K562 (cell line): ENCODE results near the gene CS. TPM values are rescaled to one million over a fixed set of nuclear protein-coding genes. Genes with fewer than 3 reads are reported as not detected.

ENCODE experiments used
- CBFA2T3 ChIP-seq: fragments of 450-650 bp; IDR thresholded peaks from 2 replicates; pipeline ENCODE4 v1.6.1; 2017
- DPF2 ChIP-seq: fragments of 450-650 bp; IDR thresholded peaks from 2 replicates; pipeline ENCODE4 v1.6.1; 2016
- HNRNPL ChIP-seq: fragments of 200-400 bp; formaldehyde crosslinking; IDR thresholded peaks from 2 replicates; pipeline ENCODE4 v1.6.1; 2017; ENCODE audit warnings: low read depth, mild to moderate bottlenecking, low read length
- SIN3B ChIP-seq: fragments of 450-650 bp; IDR thresholded peaks from 2 replicates; pipeline ENCODE4 v1.6.1; 2017; ENCODE audit warnings: low read depth, mild to moderate bottlenecking, moderate library complexity
- ZBTB17 ChIP-seq: fragments of 450-650 bp; formaldehyde crosslinking; IDR thresholded peaks from 2 replicates; pipeline ENCODE4 v1.4.0; 2020; ENCODE audit warnings: mild to moderate bottlenecking
- ZNF717 ChIP-seq: fragments of 250-450 bp; sonication (Bioruptor Pico); IDR thresholded peaks from 2 replicates; pipeline ENCODE4 v1.5.0; 2021
- polyA plus RNA-seq, 8 experiments: library from polyadenylated mRNA; depleted of rRNA in 4 of 8; stranded (reverse) in 5 of 8; unstranded in 3 of 8; fragments of >200 nt; fragmentation: Nextera tagmentation in 2 of 8; fragmentation: Illumina TruSeq in 1 of 8; extraction: Ambion mirVana in 2 of 8; extraction: Trizol in 1 of 8; gene quantifications; 2 replicates each; pipeline versions ENCODE4 v1.2.1 to v1.2.3, GENCODE V29; 2011 to 2014; ENCODE audit warnings: inconsistent platforms in 1 of 8, missing spikeins in 1 of 8
- total RNA-seq, 7 experiments: library from RNA; depleted of rRNA in 6 of 7; stranded (reverse); fragments of >200 nt in 6 of 7; fragmentation: Illumina TruSeq in 2 of 7; extraction: Trizol in 2 of 7; gene quantifications; 2 replicates each; pipeline versions ENCODE4 v1.2.1 to v1.2.3, GENCODE V29; 2011 to 2021; ENCODE audit warnings: low replicate concordance in 1 of 7
- TF ChIP-seq, protein P1 (sequence below), 2 experiments: fragments of 450-650 bp in 1 of 2; sonication (generic) in 1 of 2; formaldehyde crosslinking in 1 of 2; IDR thresholded peaks; 2 replicates each; pipeline versions ENCODE4 v1.7.1 to v1.9.0; 2016 to 2022; ENCODE audit warnings: inconsistent platforms in 1 of 2, mild to moderate bottlenecking in 1 of 2, missing genetic modification reagents in 1 of 2
- TF ChIP-seq, protein P2 (sequence below): fragments of 450-650 bp; IDR thresholded peaks from 2 replicates; pipeline ENCODE4 v1.6.1; 2014; ENCODE audit warnings: low read depth, mild to moderate bottlenecking, moderate library complexity, borderline replicate concordance

Gene CS
- total and polyA plus RNA-seq, 9 of the 15 experiments (the other 6 are each of a cell fraction or from before 2014, with no cell fraction given): 99.9 to 390 (median 149) TPM

DNA sequence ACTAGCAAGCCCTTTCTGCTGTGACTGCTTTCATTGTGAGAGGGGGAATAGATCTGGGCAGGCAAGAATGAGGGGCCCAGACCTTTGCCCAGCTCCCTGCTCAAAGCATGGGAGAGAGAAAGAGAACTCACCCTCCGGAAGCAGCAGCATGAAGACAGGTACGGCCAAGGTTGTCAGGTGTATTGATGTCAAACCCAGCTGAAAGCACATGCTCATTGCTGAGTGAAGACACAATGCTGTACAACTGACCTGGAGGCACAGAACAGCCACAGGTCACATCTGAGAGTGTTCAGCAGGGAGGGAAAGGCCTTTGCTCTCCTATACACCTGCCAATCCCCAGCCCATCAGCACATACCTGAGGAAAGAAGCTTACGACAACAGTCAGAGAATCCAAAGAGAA, 47.5 kb downstream of the CS start (continued):
- TF ChIP-seq, protein P1, sequence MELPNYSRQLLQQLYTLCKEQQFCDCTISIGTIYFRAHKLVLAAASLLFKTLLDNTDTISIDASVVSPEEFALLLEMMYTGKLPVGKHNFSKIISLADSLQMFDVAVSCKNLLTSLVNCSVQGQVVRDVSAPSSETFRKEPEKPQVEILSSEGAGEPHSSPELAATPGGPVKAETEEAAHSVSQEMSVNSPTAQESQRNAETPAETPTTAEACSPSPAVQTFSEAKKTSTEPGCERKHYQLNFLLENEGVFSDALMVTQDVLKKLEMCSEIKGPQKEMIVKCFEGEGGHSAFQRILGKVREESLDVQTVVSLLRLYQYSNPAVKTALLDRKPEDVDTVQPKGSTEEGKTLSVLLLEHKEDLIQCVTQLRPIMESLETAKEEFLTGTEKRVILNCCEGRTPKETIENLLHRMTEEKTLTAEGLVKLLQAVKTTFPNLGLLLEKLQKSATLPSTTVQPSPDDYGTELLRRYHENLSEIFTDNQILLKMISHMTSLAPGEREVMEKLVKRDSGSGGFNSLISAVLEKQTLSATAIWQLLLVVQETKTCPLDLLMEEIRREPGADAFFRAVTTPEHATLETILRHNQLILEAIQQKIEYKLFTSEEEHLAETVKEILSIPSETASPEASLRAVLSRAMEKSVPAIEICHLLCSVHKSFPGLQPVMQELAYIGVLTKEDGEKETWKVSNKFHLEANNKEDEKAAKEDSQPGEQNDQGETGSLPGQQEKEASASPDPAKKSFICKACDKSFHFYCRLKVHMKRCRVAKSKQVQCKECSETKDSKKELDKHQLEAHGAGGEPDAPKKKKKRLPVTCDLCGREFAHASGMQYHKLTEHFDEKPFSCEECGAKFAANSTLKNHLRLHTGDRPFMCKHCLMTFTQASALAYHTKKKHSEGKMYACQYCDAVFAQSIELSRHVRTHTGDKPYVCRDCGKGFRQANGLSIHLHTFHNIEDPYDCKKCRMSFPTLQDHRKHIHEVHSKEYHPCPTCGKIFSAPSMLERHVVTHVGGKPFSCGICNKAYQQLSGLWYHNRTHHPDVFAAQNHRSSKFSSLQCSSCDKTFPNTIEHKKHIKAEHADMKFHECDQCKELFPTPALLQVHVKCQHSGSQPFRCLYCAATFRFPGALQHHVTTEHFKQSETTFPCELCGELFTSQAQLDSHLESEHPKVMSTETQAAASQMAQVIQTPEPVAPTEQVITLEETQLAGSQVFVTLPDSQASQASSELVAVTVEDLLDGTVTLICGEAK (IDR thresholded peaks at IDR 0.05): no peak
- TF ChIP-seq, protein P1 (CRISPR knock-in tag; IDR thresholded peaks at IDR 0.05): no peak
- TF ChIP-seq, protein P2, sequence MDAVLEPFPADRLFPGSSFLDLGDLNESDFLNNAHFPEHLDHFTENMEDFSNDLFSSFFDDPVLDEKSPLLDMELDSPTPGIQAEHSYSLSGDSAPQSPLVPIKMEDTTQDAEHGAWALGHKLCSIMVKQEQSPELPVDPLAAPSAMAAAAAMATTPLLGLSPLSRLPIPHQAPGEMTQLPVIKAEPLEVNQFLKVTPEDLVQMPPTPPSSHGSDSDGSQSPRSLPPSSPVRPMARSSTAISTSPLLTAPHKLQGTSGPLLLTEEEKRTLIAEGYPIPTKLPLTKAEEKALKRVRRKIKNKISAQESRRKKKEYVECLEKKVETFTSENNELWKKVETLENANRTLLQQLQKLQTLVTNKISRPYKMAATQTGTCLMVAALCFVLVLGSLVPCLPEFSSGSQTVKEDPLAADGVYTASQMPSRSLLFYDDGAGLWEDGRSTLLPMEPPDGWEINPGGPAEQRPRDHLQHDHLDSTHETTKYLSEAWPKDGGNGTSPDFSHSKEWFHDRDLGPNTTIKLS: no peak
- no peak for TF ChIP-seq SIN3B
- TF ChIP-seq CBFA2T3: no peak
- no peak for TF ChIP-seq ZBTB17 (CRISPR knock-in tag)
- no peak for TF ChIP-seq DPF2
- TF ChIP-seq ZNF717 (CRISPR knock-in tag): no peak
- TF ChIP-seq HNRNPL: no peak
